ENCODE results near the gene GNAT2. TPM values are rescaled to one million over a fixed set of nuclear protein-coding genes. Genes with fewer than 3 reads are reported as not detected.

Gene GNAT2
- total RNA-seq, 1 experiment from 2014 or later, result 0.16 TPM

- Histone ChIP-seq H3K4me3 (no peak overlapping the region), H3K9me3 (replicated peaks) (no peaks in the 10 kb centered on the region), H3K27ac (no peak overlapping the region), H3K4me1 (replicated peaks) (peaks cover 7% of the 10 kb centered on the region), H3K36me3 (peaks cover 66% of the 10 kb centered on the region), H3K27me3 (replicated peaks) (no peaks in the 10 kb centered on the region)
- DNase-seq (ENCODE audit: low read depth in 1 of 2, low spot score in 2 of 2), result no peak
Observed at GRCh38 chr1:109592916-109593315, 26.5 kb downstream of the GNAT2 start.

- no peak overlapping the region for H3K27ac ChIP-seq
- no peaks in the 10 kb centered on the region for H3K27me3 ChIP-seq (replicated peaks)
- no peaks in the 10 kb centered on the region for H3K4me1 ChIP-seq (replicated peaks)
- H3K4me3 ChIP-seq, result no peak overlapping the region
- no peak for DNase-seq (ENCODE audit: low read depth in 1 of 2, low spot score in 2 of 2)
- peaks cover 81% of the 10 kb centered on the region for H3K36me3 ChIP-seq
- H3K9me3 ChIP-seq (replicated peaks), result no peaks in the 10 kb centered on the region
Observed at GRCh38 chr1:109589679-109590078, 29.7 kb downstream of the GNAT2 start.

GRCh38 chr1:109589177-109589576 lies 30.2 kb downstream of the GNAT2 start:
- Histone ChIP-seq H3K27me3 (replicated peaks) (no peaks in the 10 kb centered on the region), H3K27ac (no peak overlapping the region), H3K4me1 (replicated peaks) (no peaks in the 10 kb centered on the region), H3K4me3 (no peak overlapping the region), H3K36me3 (peaks cover 85% of the 10 kb centered on the region), H3K9me3 (replicated peaks) (no peaks in the 10 kb centered on the region)
- no peak for DNase-seq (ENCODE audit: low read depth in 1 of 2, low spot score in 2 of 2)

- no peaks in the 10 kb centered on the region for H3K4me1 ChIP-seq (replicated peaks)
- no peak overlapping the region for H3K27ac ChIP-seq
- H3K4me3 ChIP-seq, result no peak overlapping the region
- no peaks in the 10 kb centered on the region for H3K9me3 ChIP-seq (replicated peaks)
- DNase-seq (ENCODE audit: low read depth in 1 of 2, low spot score in 2 of 2), result no peak
- no peaks in the 10 kb centered on the region for H3K27me3 ChIP-seq (replicated peaks)
- peaks cover 80% of the 10 kb centered on the region for H3K36me3 ChIP-seq
Observed at GRCh38 chr1:109586055-109586454, 33.4 kb downstream of the GNAT2 start.

- H3K4me1 ChIP-seq (replicated peaks), result no peaks in the 10 kb centered on the region
- H3K9me3 ChIP-seq (replicated peaks), result no peaks in the 10 kb centered on the region
- H3K36me3 ChIP-seq, result peaks cover 87% of the 10 kb centered on the region
- no peak overlapping the region for H3K27ac ChIP-seq
- H3K4me3 ChIP-seq, result no peak overlapping the region
- DNase-seq (ENCODE audit: low read depth in 1 of 2, low spot score in 2 of 2), result no peak
- no peaks in the 10 kb centered on the region for H3K27me3 ChIP-seq (replicated peaks)
Observed at GRCh38 chr1:109584766-109585165, 34.6 kb downstream of the GNAT2 start.

- peaks cover 81% of the 10 kb centered on the region for H3K36me3 ChIP-seq
Observed at GRCh38 chr1:109582021-109582420, 37.4 kb downstream of the GNAT2 start.

GRCh38 chr1:109579491-109579890 lies 39.9 kb downstream of the GNAT2 start:
- no peaks in the 10 kb centered on the region for H3K4me1 ChIP-seq (replicated peaks)
- no peak for DNase-seq (ENCODE audit: low read depth in 1 of 2, low spot score in 2 of 2)
- H3K36me3 ChIP-seq, result peaks cover 70% of the 10 kb centered on the region
- H3K27me3 ChIP-seq (replicated peaks), result no peaks in the 10 kb centered on the region
- H3K9me3 ChIP-seq (replicated peaks), result no peaks in the 10 kb centered on the region
- no peak overlapping the region for H3K4me3 ChIP-seq
- H3K27ac ChIP-seq, result no peak overlapping the region

More at GRCh38 chr1:109582021-109582420, 37.4 kb downstream of the GNAT2 start:
- no peak for DNase-seq (ENCODE audit: low read depth in 1 of 2, low spot score in 2 of 2)
- H3K27me3 ChIP-seq (replicated peaks), result no peaks in the 10 kb centered on the region
- H3K9me3 ChIP-seq (replicated peaks), result no peaks in the 10 kb centered on the region
- H3K4me1 ChIP-seq (replicated peaks), result no peaks in the 10 kb centered on the region
- no peak overlapping the region for H3K4me3 ChIP-seq
- H3K27ac ChIP-seq, result no peak overlapping the region

- Histone ChIP-seq H3K4me3 (no peak overlapping the region), H3K27me3 (replicated peaks) (no peaks in the 10 kb centered on the region), H3K27ac (no peak overlapping the region), H3K4me1 (replicated peaks) (no peaks in the 10 kb centered on the region; the same call in 1 of the 2 replicates), H3K9me3 (replicated peaks) (no peaks in the 10 kb centered on the region), H3K36me3 (peaks cover 70% of the 10 kb centered on the region)
- DNase-seq (ENCODE audit: low read depth in 1 of 2, low spot score in 2 of 2), result no peak
Observed at GRCh38 chr1:109578947-109579443, 40.4 kb downstream of the GNAT2 start.

GRCh38 chr1:109573785-109574184 lies 45.6 kb downstream of the GNAT2 start:
- peaks cover 41% of the 10 kb centered on the region for H3K36me3 ChIP-seq
- peaks cover 15% of the 10 kb centered on the region for H3K4me1 ChIP-seq (replicated peaks)
- no peak overlapping the region for H3K27ac ChIP-seq
- no peak for DNase-seq (ENCODE audit: low read depth in 1 of 2, low spot score in 2 of 2)
- H3K4me3 ChIP-seq, result no peak overlapping the region
- H3K9me3 ChIP-seq (replicated peaks), result no peaks in the 10 kb centered on the region
- no peaks in the 10 kb centered on the region for H3K27me3 ChIP-seq (replicated peaks)

GRCh38 chr1:109570414-109570813 lies 49.0 kb downstream of the GNAT2 start:
- no peak overlapping the region for H3K27ac ChIP-seq
- H3K4me3 ChIP-seq, result no peak overlapping the region
- DNase-seq (ENCODE audit: low read depth in 1 of 2, low spot score in 2 of 2), result no peak
- peaks cover 21% of the 10 kb centered on the region for H3K36me3 ChIP-seq
- H3K4me1 ChIP-seq (replicated peaks), result peaks cover 15% of the 10 kb centered on the region
- H3K9me3 ChIP-seq (replicated peaks), result no peaks in the 10 kb centered on the region
- no peaks in the 10 kb centered on the region for H3K27me3 ChIP-seq (replicated peaks)

GRCh38 chr1:109569323-109569722 lies 50.1 kb downstream of the GNAT2 start:
- Histone ChIP-seq H3K4me3 (no peak overlapping the region), H3K27ac (no peak overlapping the region), H3K4me1 (replicated peaks) (peaks cover 15% of the 10 kb centered on the region), H3K36me3 (peaks cover 13% of the 10 kb centered on the region), H3K27me3 (replicated peaks) (no peaks in the 10 kb centered on the region), H3K9me3 (replicated peaks) (no peaks in the 10 kb centered on the region)
- no peak for DNase-seq (ENCODE audit: low read depth in 1 of 2, low spot score in 2 of 2)

- Histone ChIP-seq H3K4me1 (replicated peaks) (peaks cover 11% of the 10 kb centered on the region), H3K4me3 (no peak overlapping the region), H3K9me3 (replicated peaks) (no peaks in the 10 kb centered on the region), H3K36me3 (peaks cover 6% of the 10 kb centered on the region; the same call in 1 of the 2 replicates), H3K27me3 (replicated peaks) (no peaks in the 10 kb centered on the region), H3K27ac (no peak overlapping the region)
- DNase-seq (ENCODE audit: low read depth in 1 of 2, low spot score in 2 of 2), result no peak
Observed at GRCh38 chr1:109567877-109568672, 51.3 kb downstream of the GNAT2 start.

GRCh38 chr1:109566982-109567381 lies 52.4 kb downstream of the GNAT2 start:
- H3K27me3 ChIP-seq (replicated peaks), result no peaks in the 10 kb centered on the region
- H3K4me1 ChIP-seq (replicated peaks), result peaks cover 8% of the 10 kb centered on the region
- no peak overlapping the region for H3K27ac ChIP-seq
- H3K9me3 ChIP-seq (replicated peaks), result no peaks in the 10 kb centered on the region
- H3K4me3 ChIP-seq, result no peak overlapping the region
- H3K36me3 ChIP-seq, result peaks cover 6% of the 10 kb centered on the region; the same call in 1 of the 2 replicates
- DNase-seq (ENCODE audit: low read depth in 1 of 2, low spot score in 2 of 2), result no peak

GRCh38 chr1:109565241-109565640 lies 54.2 kb downstream of the GNAT2 start:
- peaks cover under 1% of the 10 kb centered on the region; the same call in 1 of the 2 replicates for H3K36me3 ChIP-seq
- H3K4me1 ChIP-seq (replicated peaks), result peaks cover 8% of the 10 kb centered on the region
- no peak for DNase-seq (ENCODE audit: low read depth in 1 of 2, low spot score in 2 of 2)
- no peak overlapping the region for H3K4me3 ChIP-seq
- no peaks in the 10 kb centered on the region for H3K27me3 ChIP-seq (replicated peaks)
- no peak overlapping the region for H3K27ac ChIP-seq
- H3K9me3 ChIP-seq (replicated peaks), result no peaks in the 10 kb centered on the region

Data from SJSA1 (cell line).